HepG2 (cell line): ENCODE results near the gene FHL3. TPM values are rescaled to one million over a fixed set of nuclear protein-coding genes. Genes with fewer than 3 reads are reported as not detected.

Experiments used
- ATAC-seq: fragments of 200-7000 bp; cut with Tn5 transposase; 3 replicates; pipeline ENCODE4 v1.9.1; 2020; ENCODE audit warnings: mild to moderate bottlenecking, moderate library complexity
- BruUV-seq: library from RNA; stranded (reverse); fragments of 400-500 nt; replicated peaks from 2 replicates; lab custom pipeline; 2021; lab: Mats Ljungman, UMichigan
- CTCF ChIA-PET: fragments of 300-600 bp; formaldehyde crosslinking; extraction: SDS; loops from one replicate; lab custom pipeline; 2021; ENCODE audit warnings: low total read pairs, inconsistent platforms, low intra/inter-chr PET ratio; lab: Yijun Ruan, JAX
- POLR2A ChIA-PET: fragments of 350-600 bp; sonication (Branson Sonifier 250); formaldehyde crosslinking; loops from one replicate; lab custom pipeline; 2020; ENCODE audit warnings: antibody characterized with exemption, inconsistent platforms; lab: Yijun Ruan, JAX
- DNase-seq: peaks from one replicate; pipeline ENCODE4 v3.0.0-alpha.2; 2015; ENCODE audit warnings: low spot score
- FAIRE-seq: peaks from 3 replicates; lab custom pipeline; 2011; peaks lifted over from hg19 to GRCh38; lab: Jason Lieb, UNC
- H2AFZ ChIP-seq: one replicate; pipeline ENCODE4 v1.6.1; 2011; ENCODE audit warnings: low read length, inconsistent platforms
- H3K27ac ChIP-seq: fragments of 300-600 bp; 3 replicates; pipeline ENCODE4 v1.8.0; 2011; ENCODE audit warnings: mixed run types, mild to moderate bottlenecking, mixed read lengths, low read length, inconsistent platforms; ENCODE audit not compliant: insufficient read depth; ENCODE audit errors: extremely low read length
- H3K27me3 ChIP-seq, 2 experiments: fragments of 200-600 bp in 1 of 2; 2 replicates in 1 of 2; 3 replicates in 1 of 2; pipeline versions ENCODE4 v1.6.0 to v1.8.0; 2011; ENCODE audit warnings: low read length in 2 of 2, mild to moderate bottlenecking in 2 of 2, moderate library complexity in 2 of 2, inconsistent platforms in 1 of 2; ENCODE audit not compliant: insufficient read depth in 2 of 2, control insufficient read depth in 1 of 2
- H3K36me3 ChIP-seq, 2 experiments: fragments of 200-600 bp in 1 of 2; replicated peaks in 1 of 2; 2 replicates in 1 of 2; 3 replicates in 1 of 2; pipeline versions ENCODE4 v1.5.1 to v1.8.0; 2011; ENCODE audit warnings: low read length in 2 of 2, inconsistent platforms in 1 of 2; ENCODE audit not compliant: insufficient read depth in 2 of 2, control insufficient read depth in 1 of 2
- H3K4me1 ChIP-seq: 2 replicates; pipeline ENCODE4 v1.5.1; 2012; ENCODE audit warnings: low read length, inconsistent platforms; ENCODE audit not compliant: insufficient read depth
- H3K4me2 ChIP-seq: 2 replicates; pipeline ENCODE4 v1.6.0; 2011; ENCODE audit warnings: low read depth, low read length, inconsistent platforms
- H3K4me3 ChIP-seq, 3 experiments: fragments of 200-600 bp in 1 of 3; sonication (generic), shearing (Covaris generic) in 1 of 3; replicated peaks in 1 of 3; 2 replicates each; pipeline ENCODE4 v1.5.1; 2011 to 2016; ENCODE audit warnings: low read length in 3 of 3, inconsistent platforms in 2 of 3, low read depth in 2 of 3, mild to moderate bottlenecking in 2 of 3, control low read depth in 1 of 3, mixed read lengths in 1 of 3; ENCODE audit not compliant: insufficient read depth in 1 of 3
- H3K79me2 ChIP-seq: one replicate; pipeline ENCODE4 v1.6.1; 2011; ENCODE audit warnings: low read length, inconsistent platforms; ENCODE audit not compliant: insufficient read depth
- H3K9ac ChIP-seq: 2 replicates; pipeline ENCODE4 v1.6.0; 2011; ENCODE audit warnings: mild to moderate bottlenecking, low read depth, low read length, inconsistent platforms; ENCODE audit not compliant: insufficient read depth
- H3K9me3 ChIP-seq: 2 replicates; pipeline ENCODE4 v1.5.1; 2012; ENCODE audit warnings: mild to moderate bottlenecking, low read length
- H4K20me1 ChIP-seq: 2 replicates; pipeline ENCODE4 v1.6.0; 2011; ENCODE audit warnings: inconsistent platforms, mild to moderate bottlenecking, low read length, moderate library complexity; ENCODE audit not compliant: insufficient read depth
- AGO2 ChIP-seq: fragments of 200-400 bp; formaldehyde crosslinking; optimal IDR thresholded peaks from 2 replicates; pipeline ENCODE3; 2017; ENCODE audit warnings: mild to moderate bottlenecking, low read depth, low read length, moderate library complexity
- POLR2G ChIP-seq: fragments of 200-400 bp; formaldehyde crosslinking; IDR thresholded peaks from 2 replicates; pipeline ENCODE4 v1.6.1; 2018; ENCODE audit warnings: mild to moderate bottlenecking, low read depth, low read length, moderate library complexity
- TCF7 ChIP-seq: sonication (generic); IDR thresholded peaks from 2 replicates; pipeline ENCODE4 v1.6.1; 2016; ENCODE audit warnings: antibody characterized with exemption, low read depth
- THAP9 ChIP-seq: sonication (generic); formaldehyde crosslinking; IDR thresholded peaks from 2 replicates; pipeline ENCODE4; 2020; ENCODE audit warnings: missing genetic modification reagents, mild to moderate bottlenecking, borderline replicate concordance
- UBTF ChIP-seq: sonication (generic); formaldehyde crosslinking; IDR thresholded peaks from 2 replicates; pipeline ENCODE4 v1.4.0; 2020; ENCODE audit warnings: mild to moderate bottlenecking, missing genetic modification reagents
- ZFP91 ChIP-seq: sonication (generic); formaldehyde crosslinking; IDR thresholded peaks from 2 replicates; pipeline ENCODE4 v1.9.0; 2022; ENCODE audit warnings: missing genetic modification reagents, mild to moderate bottlenecking, borderline replicate concordance
- ZMYM3 ChIP-seq: sonication (generic); formaldehyde crosslinking; IDR thresholded peaks from 2 replicates; pipeline ENCODE4 v1.5.1; 2020; ENCODE audit warnings: mild to moderate bottlenecking, missing genetic modification reagents
- ZNF552 ChIP-seq: sonication (generic); formaldehyde crosslinking; IDR thresholded peaks from 2 replicates; pipeline ENCODE4 v1.9.0; 2022; ENCODE audit warnings: missing genetic modification reagents, mild to moderate bottlenecking, borderline replicate concordance
- ZNF629 ChIP-seq: sonication (generic); formaldehyde crosslinking; conservative IDR thresholded peaks from 2 replicates; pipeline ENCODE4 v1.5.0; 2020; ENCODE audit warnings: missing genetic modification reagents
- ZNF768 ChIP-seq: sonication (generic); formaldehyde crosslinking; IDR thresholded peaks from 2 replicates; pipeline ENCODE4 v1.4.0; 2020; ENCODE audit warnings: missing genetic modification reagents
- WGBS: methylation state at CpG from one replicate; pipeline ENCODE4 v1.1.6; 2017; ENCODE audit warnings: low lambda C conversion rate; 5-methylcytosine and 5-hydroxymethylcytosine counted together
- in situ Hi-C: cut with HindIII; loops from 2 replicates; pipeline ENCODE4 v1.10.0; 2017; ENCODE audit warnings: low pct_unique_long_range_greater_than_20kb; ENCODE audit not compliant: extremely low pct_ligation_motif_present
- intact Hi-C: fragments of 100-400 bp; cut with micrococcal nuclease; formaldehyde crosslinking; loops from one replicate; pipeline ENCODE4 v1.10.0; 2022; ENCODE audit not compliant: unreplicated experiment
- polyA plus RNA-seq, 8 experiments: library from polyadenylated mRNA; depleted of rRNA in 3 of 8; stranded (reverse) in 7 of 8; unstranded in 1 of 8; fragments of >200 nt; fragmentation: Illumina TruSeq in 4 of 8; extraction: Trizol in 4 of 8; gene quantifications; 2 replicates each; pipeline versions ENCODE4 v1.2.1 to v1.2.3, GENCODE V29; 2011 to 2016; ENCODE audit warnings: low read depth in 4 of 8, missing spikeins in 1 of 8, mixed read lengths in 1 of 8; ENCODE audit not compliant: insufficient read depth in 1 of 8
- total RNA-seq, 5 experiments: library from RNA; depleted of rRNA; stranded (reverse); fragments of >200 nt; fragmentation: Illumina TruSeq; extraction: Trizol; gene quantifications; 2 replicates each; pipeline ENCODE4 v1.2.3, GENCODE V29; 2016; ENCODE audit warnings: low read depth in 1 of 5

The FHL3 gene
- total and polyA plus RNA-seq, 2 of the 13 experiments (the other 11 are each of a cell fraction or from before 2014, with no cell fraction given), result 2.8 to 6.6 TPM

DNA sequence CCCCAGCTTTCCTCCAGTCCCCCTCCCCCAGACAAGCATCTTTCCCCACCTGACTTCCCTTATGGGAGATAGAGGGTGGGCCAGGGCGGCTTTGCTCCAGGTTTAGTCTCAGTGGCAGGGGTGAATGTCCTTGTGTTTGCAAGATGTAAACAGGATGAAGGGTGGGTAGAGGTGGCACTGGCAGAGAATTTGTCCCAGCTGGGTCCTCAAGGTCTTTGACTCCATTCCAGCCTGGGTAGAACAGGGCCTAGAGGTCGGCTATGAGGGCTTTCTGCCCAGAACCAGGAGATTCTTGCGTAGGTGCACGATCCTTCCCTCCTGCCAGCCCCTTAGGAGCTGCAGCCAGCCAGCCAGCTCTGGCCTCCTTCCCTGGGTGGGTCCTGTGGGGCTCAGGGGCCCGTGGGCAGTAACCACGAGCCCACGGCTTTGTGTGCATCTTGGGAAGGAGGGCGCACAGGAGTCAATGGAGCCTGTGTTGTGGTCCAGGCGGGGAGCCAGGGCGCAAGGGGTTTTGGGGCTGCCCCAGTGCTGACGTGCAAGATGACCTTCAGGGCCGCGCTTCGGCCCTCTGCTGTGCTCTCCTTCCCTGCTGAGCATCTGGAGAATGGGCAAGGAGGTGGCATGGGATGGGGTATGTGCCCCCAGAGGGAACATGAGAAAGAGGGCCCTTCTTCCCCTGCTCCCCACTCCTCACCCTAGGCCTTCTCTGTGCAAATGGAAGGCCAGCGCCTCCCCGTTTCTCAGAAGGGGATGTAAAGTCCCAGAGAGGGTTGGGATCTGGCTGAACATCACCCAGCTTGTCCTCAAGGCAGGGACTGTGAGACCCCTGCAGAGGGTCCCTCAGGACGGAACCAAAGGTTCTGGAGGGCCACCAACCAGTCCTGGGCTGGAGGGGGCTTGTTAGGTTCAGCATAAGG, 25.5 kb upstream of the FHL3 start:
- CTCF ChIA-PET, result no interaction called here
- Histone ChIP-seq H3K9ac (no peak overlapping the region), H3K4me3 (no peak overlapping the region), H3K27ac (no peak overlapping the region), H2AFZ (no peak overlapping the region), H3K4me2 (peak overlapping the region; percentile 31; the same call in 1 of the 2 replicates), H3K36me3 (peaks cover 2 to 3% of the 10 kb centered on the region in 2 experiments; a peak in 2 of 5 replicates), H4K20me1 (no peaks in the 10 kb centered on the region), H3K4me1 (peaks cover 25% of the 10 kb centered on the region), H3K27me3 (0 out of 5 replicates have a peak, but pooled peaks cover 0 to 3% of the 10 kb centered on the region in 2 experiments), H3K9me3 (no peaks in the 10 kb centered on the region), H3K79me2 (no peaks in the 10 kb centered on the region)
- POLR2A ChIA-PET, result interaction anchor here (0.9 kb wide), 1 partner anchor 17 kb away, joined by 3 read pairs; no protein-coding TSS in a partner anchor
- FAIRE-seq (no peak), ATAC-seq (no peak; the same call in 2 of the 3 replicates), DNase-seq (no peak)
- WGBS, result 81% methylated on average over 6 of the region's 17 CpGs
- no TSS peak for BruUV-seq
- intact Hi-C loops, result no loop called here
- in situ Hi-C loops, result loop anchor here (10.0 kb wide), 1 partner anchor 554 kb away; no protein-coding TSS in a partner anchor
- TF ChIP-seq ZNF552, result peak; percentile 26; the same call in 1 of the 2 replicates
- 0 out of 2 replicates have a peak, but pooled peaks have one; percentile 7 for TF ChIP-seq POLR2G
- 0 out of 2 replicates have a peak, but pooled peaks have one; percentile 7 for TF ChIP-seq UBTF (CRISPR knock-in tag)
- TF ChIP-seq ZMYM3 (CRISPR knock-in tag), result peak; percentile 61
- TF ChIP-seq AGO2, result peak; percentile 34
- TF ChIP-seq TCF7, result no peak
- 0 out of 2 replicates have a peak, but pooled peaks have one; percentile 34 for TF ChIP-seq ZFP91
- 0 out of 2 replicates have a peak, but pooled peaks have one; percentile 12 for TF ChIP-seq THAP9
- TF ChIP-seq ZNF768 (CRISPR knock-in tag), result peak; percentile 84
- TF ChIP-seq ZNF629, result peak; percentile 62; the same call in 1 of the 2 replicates
